Kidney (tissue), 14 donors: ENCODE data around the gene OAS2. TPM values are rescaled to one million over a fixed set of nuclear protein-coding genes. Genes with fewer than 3 reads are reported as not detected.
A peak's percentile ranks its signal among the peaks of the same experiment; 100 is the strongest.

Experiments used
- DNase-seq, 5 donors: peaks; one replicate each; pipeline ENCODE4 v3.0.0-alpha.2; 2013 to 2020
- FAIRE-seq: peaks from 2 replicates; lab custom pipeline; 2012; peaks lifted over from hg19 to GRCh38; lab: Jason Lieb, UNC
- H3K27ac ChIP-seq, 2 donors: one replicate each; pipeline ENCODE4 v1.7.0; 2013; ENCODE audit warnings: low read depth in 2 of 2, low read length in 2 of 2, inconsistent platforms in 1 of 2
- H3K27me3 ChIP-seq: one replicate; pipeline ENCODE4 v1.7.1; 2013; ENCODE audit warnings: low read length, inconsistent platforms; ENCODE audit not compliant: control insufficient read depth, insufficient read depth
- H3K36me3 ChIP-seq, 3 donors: one replicate each; pipeline versions ENCODE4 v1.7.0 to v1.7.1; 2013; ENCODE audit warnings: low read length in 3 of 3, control low read depth in 1 of 3, inconsistent platforms in 1 of 3; ENCODE audit not compliant: insufficient read depth in 3 of 3, control insufficient read depth in 2 of 3
- H3K4me1 ChIP-seq, 3 donors: one replicate each; pipeline versions ENCODE4 v1.7.0 to v1.7.1; 2013; ENCODE audit warnings: low read length in 3 of 3, inconsistent platforms in 1 of 3, low read depth in 1 of 3; ENCODE audit not compliant: control insufficient read depth in 2 of 3, insufficient read depth in 2 of 3
- H3K4me3 ChIP-seq, 3 donors: one replicate each; pipeline versions ENCODE4 v1.7.0 to v1.8.1; 2013; ENCODE audit warnings: low read length in 3 of 3, control low read depth in 1 of 3, inconsistent platforms in 1 of 3
- H3K9ac ChIP-seq, 3 donors: one replicate each; pipeline versions ENCODE4 v1.7.0 to v1.7.1; 2013; ENCODE audit warnings: low read length in 3 of 3, control low read depth in 1 of 3, inconsistent platforms in 1 of 3
- H3K9me3 ChIP-seq, 3 donors: one replicate each; pipeline versions ENCODE4 v1.7.0 to v1.7.1; 2013; ENCODE audit warnings: low read length in 3 of 3, control low read depth in 1 of 3, inconsistent platforms in 1 of 3; ENCODE audit not compliant: control insufficient read depth in 2 of 3, insufficient read depth in 1 of 3
- intact Hi-C: fragments of 100-400 bp; cut with DNase I; formaldehyde crosslinking; loops from one replicate; pipeline ENCODE4 v1.11.1; 2022
- polyA plus RNA-seq: library from polyadenylated mRNA; stranded (reverse); fragments of 350-450 nt; fragmentation: Illumina TruSeq; extraction: RNeasy Lipid Tissue Mini Kit (QIAGEN cat#74804); gene quantifications from one replicate; pipeline ENCODE4 v1.2.3, GENCODE V29; 2014; ENCODE audit warnings: low read depth, low replicate concordance; ENCODE audit not compliant: insufficient read depth
- total RNA-seq: library from RNA; stranded (reverse); fragmentation: NEBNext Ultra II Directional; extraction: Animal tissue kit (Norgen Biotek cat#: 25700); gene quantifications from one replicate; pipeline ENCODE4 v1.2.1, GENCODE V29; 2021
- TF ChIP-seq, protein P1 (sequence below): IDR thresholded peaks from 3 replicates; pipeline ENCODE4 v1.5.1; 2012; ENCODE audit warnings: mild to moderate bottlenecking, moderate library complexity, borderline replicate concordance; ENCODE audit not compliant: insufficient read depth; ENCODE audit errors: extremely low read depth
- donor health status: control.
- donor health status: control.
- donor health status: control.
- donor health status: control.
- donor health status: control.
- donor health status: DM: yes; HTN: yes; CAD: no.
- donor health status: Normal renal cell carcinoma (clear cell type).

The OAS2 gene
- total and polyA plus RNA-seq, 2 donors from 2014 or later = 5.0 to 11.7 TPM

DNA sequence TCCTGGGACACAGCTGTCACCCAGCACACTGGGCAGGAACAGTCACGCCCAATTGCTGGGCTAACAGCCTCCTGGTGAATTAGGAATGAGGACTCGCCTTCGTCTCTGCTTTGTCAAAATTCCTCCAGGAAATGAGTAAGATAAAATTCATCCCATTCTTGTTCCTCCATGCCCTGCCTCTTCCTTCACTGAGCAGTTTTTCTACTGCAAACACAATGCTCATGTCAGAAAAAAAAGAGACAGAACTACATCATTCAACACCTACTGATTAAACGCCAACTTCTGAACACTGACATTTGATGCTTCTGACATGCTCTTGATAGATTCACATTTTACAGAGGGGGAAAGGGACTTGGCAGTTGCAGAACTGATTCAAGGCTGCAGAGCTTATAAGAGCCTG lies 40.7 kb downstream of the OAS2 start:
- H3K9ac ChIP-seq = no peak overlapping the region
- DNase-seq (peak in 2 of 5 donors; percentile 1 to 13), FAIRE-seq (no peak)
- intact Hi-C loops = no loop called here
- no peaks in the 10 kb centered on the region for H3K27me3 ChIP-seq
- H3K9me3 ChIP-seq = no peaks in the 10 kb centered on the region
- H3K36me3 ChIP-seq = no peaks in the 10 kb centered on the region
- no peak overlapping the region for H3K27ac ChIP-seq
- peaks cover 0 to 2% (median 0%) of the 10 kb centered on the region in 3 donors for H3K4me1 ChIP-seq
- TF ChIP-seq, protein P1, sequence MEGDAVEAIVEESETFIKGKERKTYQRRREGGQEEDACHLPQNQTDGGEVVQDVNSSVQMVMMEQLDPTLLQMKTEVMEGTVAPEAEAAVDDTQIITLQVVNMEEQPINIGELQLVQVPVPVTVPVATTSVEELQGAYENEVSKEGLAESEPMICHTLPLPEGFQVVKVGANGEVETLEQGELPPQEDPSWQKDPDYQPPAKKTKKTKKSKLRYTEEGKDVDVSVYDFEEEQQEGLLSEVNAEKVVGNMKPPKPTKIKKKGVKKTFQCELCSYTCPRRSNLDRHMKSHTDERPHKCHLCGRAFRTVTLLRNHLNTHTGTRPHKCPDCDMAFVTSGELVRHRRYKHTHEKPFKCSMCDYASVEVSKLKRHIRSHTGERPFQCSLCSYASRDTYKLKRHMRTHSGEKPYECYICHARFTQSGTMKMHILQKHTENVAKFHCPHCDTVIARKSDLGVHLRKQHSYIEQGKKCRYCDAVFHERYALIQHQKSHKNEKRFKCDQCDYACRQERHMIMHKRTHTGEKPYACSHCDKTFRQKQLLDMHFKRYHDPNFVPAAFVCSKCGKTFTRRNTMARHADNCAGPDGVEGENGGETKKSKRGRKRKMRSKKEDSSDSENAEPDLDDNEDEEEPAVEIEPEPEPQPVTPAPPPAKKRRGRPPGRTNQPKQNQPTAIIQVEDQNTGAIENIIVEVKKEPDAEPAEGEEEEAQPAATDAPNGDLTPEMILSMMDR = no peak
- H3K4me3 ChIP-seq = no peak overlapping the region

DNA sequence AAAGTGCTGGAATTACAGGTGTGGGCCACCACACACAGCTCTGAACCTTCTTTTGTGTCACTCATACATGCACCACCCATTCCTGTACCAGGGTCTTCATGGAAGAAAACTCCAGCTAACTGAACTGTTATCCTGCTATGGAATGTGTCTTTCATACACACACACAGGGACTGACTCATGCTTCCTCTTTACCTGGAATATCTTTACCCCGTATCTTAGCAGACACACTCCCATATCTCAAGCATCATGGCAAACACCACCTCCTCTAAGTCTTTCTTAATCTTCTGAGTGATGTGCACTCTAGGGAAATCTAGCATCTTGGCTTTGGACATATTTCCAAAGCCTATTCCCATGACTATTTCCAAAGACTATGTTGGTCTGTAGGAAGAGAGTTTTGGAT lies 43.2 kb downstream of the OAS2 start:
- Histone ChIP-seq H3K27me3 (no peaks in the 10 kb centered on the region), H3K9me3 (no peaks in the 10 kb centered on the region), H3K4me3 (no peak overlapping the region), H3K36me3 (no peaks in the 10 kb centered on the region), H3K9ac (no peak overlapping the region), H3K27ac (no peak overlapping the region), H3K4me1 (peaks cover 0 to 2% (median 0%) of the 10 kb centered on the region in 3 donors)
- TF ChIP-seq, protein P1 = no peak
- no peak for DNase-seq
- intact Hi-C loops = no loop called here
- FAIRE-seq = no peak

DNA sequence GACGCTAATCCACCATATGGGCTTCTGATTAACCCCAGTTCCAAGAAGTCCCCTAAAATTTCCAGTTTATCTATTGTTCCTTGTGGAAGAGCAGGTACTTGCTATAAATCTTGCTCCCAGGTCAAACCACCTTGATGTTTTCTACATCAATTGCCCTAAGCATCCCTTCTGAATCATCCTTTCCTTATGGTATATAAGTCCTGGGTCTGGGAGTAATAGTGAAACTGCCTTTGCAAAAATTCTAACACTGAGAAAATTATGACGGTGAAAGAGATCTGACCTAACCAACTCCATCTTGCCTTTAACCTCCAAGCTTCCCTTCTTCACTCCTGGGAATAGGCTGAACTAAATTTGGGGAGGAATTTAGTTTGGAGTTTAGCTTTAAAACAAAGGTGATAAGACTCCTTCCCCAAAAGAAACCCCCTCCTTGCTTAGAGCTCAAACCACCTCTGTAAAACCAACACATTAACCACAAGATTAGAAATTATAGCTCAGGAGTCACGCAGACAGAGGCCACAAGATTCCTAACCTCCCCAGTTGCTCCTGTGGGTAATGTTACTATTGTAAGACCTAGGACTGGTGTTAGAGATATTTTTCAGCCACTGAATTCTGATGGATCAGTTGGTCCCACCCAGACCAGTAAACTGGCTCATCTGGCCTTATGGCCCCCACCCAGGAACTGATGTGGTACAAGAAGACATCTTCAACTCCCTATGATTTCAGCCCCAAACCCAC lies 44.4 kb downstream of the OAS2 start:
- no peak overlapping the region for H3K27ac ChIP-seq
- H3K36me3 ChIP-seq = no peaks in the 10 kb centered on the region
- H3K4me3 ChIP-seq = no peak overlapping the region
- no peak overlapping the region for H3K9ac ChIP-seq
- no peaks in the 10 kb centered on the region for H3K9me3 ChIP-seq
- H3K27me3 ChIP-seq = no peaks in the 10 kb centered on the region
- TF ChIP-seq, protein P1 = no peak
- H3K4me1 ChIP-seq = peaks cover 0 to 2% (median 0%) of the 10 kb centered on the region in 3 donors
- FAIRE-seq (no peak), DNase-seq (no peak)
- intact Hi-C loops = no loop called here
